HEK293T (cell line): Measurements from ENCODE around the gene DOK6.

Source experiments
- BHLHE40 ChIP-seq: fragments of 450-650 bp; IDR thresholded peaks from 2 replicates; pipeline ENCODE4 v1.6.1; 2016; ENCODE audit warnings: mild to moderate bottlenecking, moderate library complexity, borderline replicate concordance
- ELF4 ChIP-seq: fragments of 450-650 bp; IDR thresholded peaks from 2 replicates; pipeline ENCODE4 v1.6.1; 2017; ENCODE audit warnings: antibody characterized with exemption
- FOXA1 ChIP-seq: fragments of 450-650 bp; IDR thresholded peaks from 2 replicates; pipeline ENCODE4 v1.6.1; 2016; ENCODE audit warnings: mild to moderate bottlenecking
- FOXM1 ChIP-seq: fragments of 450-650 bp; IDR thresholded peaks from 2 replicates; pipeline ENCODE4 v1.6.1; 2017; ENCODE audit warnings: mild to moderate bottlenecking, borderline replicate concordance
- HDGF ChIP-seq: fragments of 450-650 bp; IDR thresholded peaks from 2 replicates; pipeline ENCODE4 v1.6.1; 2017; ENCODE audit warnings: antibody characterized with exemption, borderline replicate concordance
- L3MBTL2 ChIP-seq: fragments of 450-650 bp; conservative IDR thresholded peaks from 2 replicates; pipeline ENCODE4 v1.6.1; 2016; ENCODE audit warnings: mild to moderate bottlenecking
- LEF1 ChIP-seq: fragments of 450-650 bp; IDR thresholded peaks from 2 replicates; pipeline ENCODE4 v1.6.1; 2017; ENCODE audit warnings: mild to moderate bottlenecking, borderline replicate concordance
- NFRKB ChIP-seq: fragments of 450-650 bp; IDR thresholded peaks from 2 replicates; pipeline ENCODE4 v1.6.1; 2016; ENCODE audit warnings: mild to moderate bottlenecking, moderate library complexity
- SP1 ChIP-seq: fragments of 450-650 bp; IDR thresholded peaks from 2 replicates; pipeline ENCODE4 v1.6.1; 2017
- SUZ12 ChIP-seq: fragments of 450-650 bp; IDR thresholded peaks from 2 replicates; pipeline ENCODE4 v1.6.1; 2016; ENCODE audit warnings: mild to moderate bottlenecking
- TARDBP ChIP-seq: fragments of 450-650 bp; IDR thresholded peaks from 2 replicates; pipeline ENCODE4 v1.6.1; 2016
- TF ChIP-seq, protein P1 (sequence below): fragments of 450-650 bp; IDR thresholded peaks from 2 replicates; pipeline ENCODE4 v1.6.1; 2016

DNA sequence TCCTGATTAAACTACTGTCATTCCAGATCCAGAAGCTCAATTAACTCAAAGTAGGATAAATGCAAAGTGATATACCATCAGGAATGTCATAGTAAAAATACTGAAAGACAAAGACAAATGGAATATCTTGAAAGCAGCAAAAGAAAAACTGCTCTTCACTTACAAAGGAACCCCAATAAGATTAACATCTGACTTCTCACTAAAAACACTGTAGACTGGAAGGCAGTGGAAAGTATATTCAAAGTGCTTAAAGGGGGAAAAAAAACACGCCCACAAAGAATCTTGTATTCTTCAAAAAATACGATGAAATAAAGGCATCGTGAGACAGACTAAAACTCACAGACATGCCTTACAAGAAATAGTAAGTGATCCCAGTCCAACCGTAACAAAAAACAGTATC is 195.7 kb downstream of the DOK6 start:
- TF ChIP-seq SUZ12 (no peak), SP1 (no peak), FOXM1 (no peak), NFRKB (no peak), HDGF (no peak), LEF1 (no peak), ELF4 (no peak), TARDBP (no peak), L3MBTL2 (no peak), BHLHE40 (no peak), FOXA1 (no peak)
- TF ChIP-seq, protein P1, sequence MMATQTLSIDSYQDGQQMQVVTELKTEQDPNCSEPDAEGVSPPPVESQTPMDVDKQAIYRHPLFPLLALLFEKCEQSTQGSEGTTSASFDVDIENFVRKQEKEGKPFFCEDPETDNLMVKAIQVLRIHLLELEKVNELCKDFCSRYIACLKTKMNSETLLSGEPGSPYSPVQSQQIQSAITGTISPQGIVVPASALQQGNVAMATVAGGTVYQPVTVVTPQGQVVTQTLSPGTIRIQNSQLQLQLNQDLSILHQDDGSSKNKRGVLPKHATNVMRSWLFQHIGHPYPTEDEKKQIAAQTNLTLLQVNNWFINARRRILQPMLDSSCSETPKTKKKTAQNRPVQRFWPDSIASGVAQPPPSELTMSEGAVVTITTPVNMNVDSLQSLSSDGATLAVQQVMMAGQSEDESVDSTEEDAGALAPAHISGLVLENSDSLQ = no peak
